ENCODE results near the gene NPAS1. TPM values are rescaled to one million over a fixed set of nuclear protein-coding genes. Genes with fewer than 3 reads are reported as not detected.
"Not testable (repeated sequence)": the region's sequence is repeated elsewhere in the genome, so short reads cannot be mapped to it uniquely, and the experiment has no call there.

The NPAS1 gene
- total RNA-seq, 1 donor: 1.3 TPM

DNA sequence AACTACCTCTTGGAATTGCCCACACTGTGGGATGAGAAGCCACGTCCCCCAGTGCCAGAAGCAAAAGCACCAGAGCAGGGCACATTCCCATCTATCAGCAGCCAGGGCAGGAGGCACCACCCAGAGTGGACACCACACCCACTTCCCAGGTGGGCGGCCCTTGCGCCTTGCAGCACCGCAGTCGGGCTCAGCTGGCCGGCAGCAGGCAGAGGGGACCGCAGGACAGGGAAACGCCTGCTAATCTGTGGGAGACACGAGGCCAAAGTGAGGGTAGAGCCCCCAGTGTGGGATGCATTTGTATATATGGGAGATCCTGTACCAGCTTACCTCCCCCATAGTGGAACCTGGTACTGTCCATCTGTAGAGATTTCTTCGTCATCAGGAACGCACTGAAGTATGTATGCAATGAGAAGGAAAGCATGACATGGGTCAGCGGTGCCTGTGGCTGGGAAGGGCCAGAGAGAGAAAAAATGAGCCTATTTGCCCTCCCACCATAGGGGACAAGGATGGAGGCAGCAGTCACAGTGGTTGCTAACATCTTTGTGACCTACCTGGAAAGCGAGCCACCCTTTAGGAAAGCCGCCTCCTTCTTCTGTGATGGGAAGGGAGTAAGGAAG, 30.9 kb upstream of the NPAS1 start:
- DNase-seq (ENCODE audit: low read depth in 2 of 3, low spot score in 2 of 3): no peak

DNA sequence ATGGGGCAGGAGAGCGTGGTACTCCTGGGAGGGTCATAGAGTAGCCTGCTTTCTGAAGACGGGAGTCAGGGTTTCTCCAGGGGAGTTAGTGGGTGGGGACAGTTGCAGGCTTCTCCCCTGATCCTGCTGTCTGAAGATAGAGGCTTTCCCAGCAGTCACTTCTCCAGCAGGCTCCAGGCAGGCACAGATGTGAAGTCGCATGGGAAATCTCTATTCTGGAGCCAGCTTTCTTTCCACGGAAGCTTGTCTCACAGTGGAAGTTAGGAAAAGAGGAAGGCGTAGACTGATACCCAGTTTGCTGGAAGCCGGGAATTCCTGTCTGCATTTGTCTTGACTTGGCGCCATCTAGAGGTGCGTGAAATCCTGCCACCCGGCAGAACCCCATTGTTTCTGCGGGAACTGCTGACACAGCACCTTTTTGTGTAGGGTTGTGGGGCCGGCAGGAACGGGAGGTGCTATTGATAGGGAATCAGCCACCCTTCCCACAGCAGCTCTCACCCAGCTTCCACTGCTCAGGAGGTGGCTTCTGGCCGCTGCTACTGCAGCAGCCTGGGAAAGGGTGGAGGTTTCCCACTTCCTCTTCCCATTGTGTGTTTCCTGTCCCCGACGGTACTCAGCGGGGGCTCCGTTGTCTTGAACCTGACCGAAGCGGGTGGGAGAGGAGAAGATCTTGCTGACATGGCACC, 28.5 kb upstream of the NPAS1 start:
- DNase-seq (ENCODE audit: low read depth in 2 of 3, low spot score in 2 of 3): peak; percentile 29 to 57 (median 51)

GRCh38 chr19:46992699-46993535, 26.7 kb upstream of the NPAS1 start:
- no peak for DNase-seq (ENCODE audit: low read depth in 2 of 3, low spot score in 2 of 3)

DNA sequence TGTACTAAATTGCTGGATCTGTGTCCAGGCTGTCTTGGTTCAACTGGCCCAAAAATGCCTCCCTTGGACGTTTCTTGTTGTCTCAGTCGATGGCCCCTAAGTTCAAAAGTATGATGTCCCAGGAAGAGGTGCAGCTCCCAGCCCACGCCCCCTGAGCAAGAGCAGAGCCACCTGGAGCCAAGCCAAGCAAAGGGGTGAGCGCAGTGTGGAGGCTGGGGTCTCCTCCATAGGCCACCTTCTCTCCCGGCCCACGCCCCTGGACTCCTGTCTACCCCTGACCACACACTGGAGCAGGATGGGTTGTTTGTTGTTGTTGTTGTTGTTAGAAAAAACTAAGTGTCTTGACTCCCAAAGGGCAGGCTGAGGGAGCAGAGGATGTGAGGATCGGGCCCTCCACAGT, 26.0 kb upstream of the NPAS1 start:
- DNase-seq (ENCODE audit: low read depth in 2 of 3, low spot score in 2 of 3): no peak

GRCh38 chr19:46994141-46994686, 25.4 kb upstream of the NPAS1 start:
- no peak for DNase-seq (ENCODE audit: low read depth in 2 of 3, low spot score in 2 of 3)

- no peak for DNase-seq (ENCODE audit: low read depth in 2 of 3, low spot score in 2 of 3)
These were observed 24.1 kb upstream of the NPAS1 start for GRCh38 chr19:46995492-46995891.

DNA sequence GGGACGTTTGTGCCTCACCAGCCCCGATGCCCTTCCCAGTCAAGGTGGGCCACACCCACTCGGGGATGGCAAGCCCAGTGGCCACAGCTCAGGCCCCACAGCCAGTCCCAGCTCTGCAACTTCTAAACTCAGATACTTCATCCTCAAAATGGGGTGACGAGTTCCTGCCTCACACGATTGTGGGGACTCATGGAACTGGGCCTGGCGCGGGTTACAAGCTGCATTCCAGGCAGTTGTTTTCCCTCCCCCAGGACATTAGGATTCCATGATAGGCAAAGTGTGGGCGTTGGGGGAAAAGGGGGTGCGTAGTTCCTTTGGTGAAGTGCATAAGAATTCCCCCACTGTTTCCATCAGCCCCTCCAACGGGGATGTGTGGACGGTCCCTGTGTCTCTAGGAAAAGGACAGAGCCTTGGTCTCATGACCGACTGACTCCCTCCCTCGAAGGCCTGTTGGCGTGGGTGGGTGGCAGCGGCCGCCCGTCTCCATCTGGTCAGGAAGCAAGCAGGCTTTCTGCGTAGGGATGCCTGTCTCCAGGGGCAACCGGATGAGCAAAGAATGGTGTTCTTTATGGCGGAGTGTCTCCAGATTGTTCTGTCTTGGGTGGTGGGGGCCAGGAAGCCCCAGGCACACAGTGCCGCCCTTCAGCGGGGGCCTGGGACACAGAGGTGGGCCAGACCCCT, 21.1 kb upstream of the NPAS1 start:
- DNase-seq (ENCODE audit: low read depth in 2 of 3, low spot score in 2 of 3): no peak

GRCh38 chr19:46999377-46999776, 20.3 kb upstream of the NPAS1 start:
- DNase-seq (ENCODE audit: low read depth in 2 of 3, low spot score in 2 of 3): no peak

DNA sequence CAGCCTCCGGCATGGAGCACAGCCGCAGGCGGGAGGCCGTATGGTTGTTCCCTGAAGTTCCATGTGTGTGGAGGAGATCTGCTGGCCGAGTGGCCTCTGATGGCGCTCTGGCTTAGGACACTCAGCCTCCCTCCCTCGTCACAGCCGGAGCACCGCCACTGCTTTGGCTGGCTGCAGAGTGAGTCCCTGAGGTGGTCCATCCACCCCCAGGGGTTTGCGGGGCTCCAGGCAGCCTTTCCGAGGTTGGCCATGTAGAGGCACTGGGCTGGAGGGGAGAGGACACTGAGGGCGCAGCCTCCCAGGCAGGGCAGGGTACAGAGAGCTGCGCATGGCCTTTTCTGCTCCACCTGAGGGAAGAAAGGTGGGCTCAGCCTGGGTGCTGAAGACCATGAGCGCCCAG, 19.8 kb upstream of the NPAS1 start:
- DNase-seq (ENCODE audit: low read depth in 2 of 3, low spot score in 2 of 3): no peak

DNA sequence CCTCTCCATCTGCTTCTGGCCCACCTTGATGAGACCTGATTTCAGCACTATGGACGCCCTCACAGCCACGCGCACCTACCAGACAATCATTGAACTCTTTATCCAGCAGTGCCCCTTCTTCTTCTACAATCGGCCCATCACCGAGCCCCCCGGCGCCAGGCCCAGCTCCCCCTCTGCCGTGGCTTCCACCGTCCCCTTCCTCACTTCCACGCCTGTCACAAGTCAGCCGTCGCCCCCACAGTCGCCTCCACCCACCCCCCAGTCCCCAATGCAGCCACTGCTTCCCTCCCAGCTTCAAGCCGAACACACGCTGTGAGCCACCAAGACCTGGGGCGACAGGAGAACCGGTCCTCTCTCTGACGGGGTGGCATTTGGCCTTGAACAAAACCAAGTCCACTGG, 19.3 kb upstream of the NPAS1 start:
- DNase-seq (ENCODE audit: low read depth in 2 of 3, low spot score in 2 of 3): no peak

DNA sequence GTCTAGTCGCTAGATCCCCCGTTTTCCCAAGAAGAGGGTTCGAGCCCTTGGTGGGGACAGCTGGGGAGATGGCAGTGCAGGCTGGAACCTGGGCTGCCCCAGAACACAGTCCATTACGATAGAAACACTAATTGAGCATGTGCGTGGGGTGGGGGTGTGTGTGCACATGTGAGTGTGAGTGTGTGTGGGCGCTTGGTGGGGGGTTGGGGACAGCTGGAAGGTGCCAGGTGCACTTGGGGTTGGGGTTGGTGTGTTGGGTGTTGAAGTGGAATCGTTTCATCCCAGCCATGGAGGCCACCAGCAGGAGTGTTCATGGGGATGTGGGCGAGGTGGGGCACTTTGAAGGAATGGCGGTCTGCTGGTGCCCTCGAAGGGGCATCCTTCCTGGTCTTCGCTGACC, 18.1 kb upstream of the NPAS1 start:
- DNase-seq (ENCODE audit: low read depth in 2 of 3, low spot score in 2 of 3): no peak

DNA sequence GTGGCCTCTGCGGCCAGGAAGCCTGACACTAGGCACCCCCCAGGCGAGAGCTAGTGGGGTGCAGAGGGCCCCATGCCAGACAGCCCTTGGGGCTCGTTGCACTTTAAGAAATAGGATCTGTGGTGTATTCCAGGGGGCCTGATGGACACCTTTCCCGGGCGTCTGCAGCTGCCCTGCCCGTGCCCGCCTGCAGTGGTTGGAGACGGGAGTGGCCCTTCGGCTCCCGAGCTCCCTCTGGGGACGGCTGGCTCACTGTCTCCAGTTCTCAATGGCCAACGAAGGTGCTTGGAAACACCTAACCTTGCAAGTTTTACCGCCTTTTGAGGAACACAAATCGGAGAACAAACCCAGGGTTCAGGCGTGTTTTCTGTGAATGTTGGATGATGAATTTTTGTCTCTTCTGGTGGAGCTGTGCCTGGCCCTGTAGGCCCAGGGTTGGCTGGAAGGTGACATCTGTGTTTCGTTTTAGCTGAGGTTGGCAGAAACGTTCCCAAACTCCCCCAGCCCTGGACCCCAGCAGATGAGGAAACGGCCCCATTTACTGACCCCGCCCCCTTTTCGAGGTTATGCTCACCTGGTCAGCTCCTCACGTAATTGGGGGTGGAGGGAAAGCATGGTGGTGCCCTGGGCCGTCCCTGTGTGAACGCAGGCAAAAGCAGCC, 17.4 kb upstream of the NPAS1 start:
- no peak for DNase-seq (ENCODE audit: low read depth in 2 of 3, low spot score in 2 of 3)

DNA sequence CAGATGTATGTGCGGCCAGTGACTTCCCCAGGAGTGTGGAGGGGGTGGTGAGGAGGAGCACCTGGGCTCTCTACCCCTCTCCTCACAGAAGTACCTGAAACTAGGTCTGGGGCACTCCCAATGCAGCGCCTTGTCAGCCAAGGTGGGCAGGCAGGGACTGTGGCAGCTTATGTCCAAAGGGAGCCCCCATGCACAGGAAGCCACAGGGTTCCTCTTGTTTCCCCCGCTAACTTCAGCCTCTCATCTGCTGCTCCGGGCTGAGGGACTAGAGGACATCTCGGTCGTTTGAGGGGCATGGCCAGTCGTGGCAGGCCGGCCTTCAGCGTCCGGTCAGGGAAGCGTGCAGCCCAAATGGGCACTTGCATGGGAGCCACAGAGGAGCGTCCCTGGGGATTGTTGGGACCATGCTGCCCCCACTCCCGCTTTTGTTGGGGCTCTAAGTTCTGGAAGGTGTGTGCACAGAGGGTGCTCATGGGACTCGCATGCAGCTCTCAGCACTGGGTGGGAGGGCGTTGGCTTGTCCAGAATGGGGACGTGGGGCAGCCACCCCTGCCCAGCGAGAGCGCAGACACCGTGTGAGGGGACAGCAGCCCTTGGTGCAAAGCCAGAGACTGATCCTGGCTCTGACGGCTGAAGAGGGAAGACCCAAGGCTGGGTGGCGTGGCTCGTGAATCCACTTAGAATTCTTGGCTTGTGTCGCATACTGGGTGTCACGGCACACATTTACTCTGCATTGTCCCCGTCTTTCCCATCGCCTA, 16.6 kb upstream of the NPAS1 start:
- DNase-seq (ENCODE audit: low read depth in 2 of 3, low spot score in 2 of 3): no peak

- DNase-seq (ENCODE audit: low read depth in 2 of 3, low spot score in 2 of 3): no peak
These were observed 15.8 kb upstream of the NPAS1 start for GRCh38 chr19:47003611-47004465.

GRCh38 chr19:47005164-47005641, 14.4 kb upstream of the NPAS1 start:
- no peak for DNase-seq (ENCODE audit: low read depth in 2 of 3, low spot score in 2 of 3)

- no peak for DNase-seq (ENCODE audit: low read depth in 2 of 3, low spot score in 2 of 3)
These were observed 13.8 kb upstream of the NPAS1 start for GRCh38 chr19:47005873-47006272.

- no peak for DNase-seq (ENCODE audit: low read depth in 2 of 3, low spot score in 2 of 3)
These were observed 13.1 kb upstream of the NPAS1 start for GRCh38 chr19:47006496-47006895.

DNA sequence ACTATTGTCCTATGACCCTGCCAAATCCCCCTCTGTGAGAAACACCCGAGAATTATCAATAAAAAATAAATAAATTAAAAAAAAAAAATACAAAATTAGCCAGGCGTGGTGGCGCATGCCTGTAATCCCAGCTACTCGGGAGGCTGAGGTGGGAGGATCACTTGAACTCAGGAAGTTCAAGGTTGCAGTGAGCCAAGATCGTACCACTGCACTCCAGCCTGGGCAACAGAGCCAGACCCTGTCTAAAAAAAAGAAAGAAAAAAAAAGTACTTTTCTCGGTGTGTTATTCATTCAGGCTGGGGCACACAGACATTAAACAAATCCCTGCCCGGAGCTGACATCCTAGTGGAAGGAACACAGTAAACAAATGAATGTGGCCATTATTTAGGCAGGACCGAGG, 9.1 kb upstream of the NPAS1 start:
- not testable (repeated sequence) for DNase-seq (ENCODE audit: low read depth in 2 of 3, low spot score in 2 of 3)

DNA sequence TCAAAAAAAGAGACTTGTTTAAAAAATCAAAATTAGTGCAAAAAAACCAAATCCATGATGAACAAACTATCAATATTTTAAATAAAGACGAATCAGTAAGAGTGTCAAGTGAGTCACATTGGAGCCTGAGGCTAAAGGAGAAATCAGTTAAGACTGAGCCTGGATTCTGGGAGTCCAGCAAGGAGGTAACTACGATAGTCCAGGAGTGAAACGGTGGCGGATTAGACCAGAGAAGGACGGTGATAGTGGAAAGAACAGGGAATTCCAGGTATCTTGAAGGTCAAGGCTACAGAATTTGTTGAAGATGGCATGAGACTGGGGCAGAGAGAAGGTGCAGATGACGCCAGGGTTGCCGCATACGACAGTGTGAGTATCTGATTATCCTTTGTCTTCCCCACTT, 7.0 kb upstream of the NPAS1 start:
- DNase-seq (ENCODE audit: low read depth in 2 of 3, low spot score in 2 of 3): no peak
